GM23338 (cell line): ENCODE measurements around the gene SPTB. TPM values are rescaled to one million over a fixed set of nuclear protein-coding genes. Genes with fewer than 3 reads are reported as not detected.

Experiments
- ATAC-seq: fragments of 200-7000 bp; cut with Tn5 transposase; 3 replicates; pipeline ENCODE4 v1.9.1; 2020
- DNase-seq: peaks from one replicate; pipeline ENCODE4 v3.0.0-alpha.2; 2015; ENCODE audit warnings: low spot score
- H2AFZ ChIP-seq: fragments of 200-600 bp; sonication (generic); 2 replicates; pipeline ENCODE4 v1.8.0; 2016; ENCODE audit warnings: antibody characterized with exemption, mild to moderate bottlenecking, moderate library complexity
- H3F3A ChIP-seq: fragments of 200-600 bp; sonication (generic); replicated peaks from 2 replicates; pipeline ENCODE4 v1.8.0; 2017; ENCODE audit warnings: antibody characterized with exemption, mixed run types, low read depth
- H3K27ac ChIP-seq: fragments of 200-600 bp; sonication (generic); 2 replicates; pipeline ENCODE4 v1.6.1; 2016; ENCODE audit warnings: low read depth
- H3K27me3 ChIP-seq: fragments of 200-600 bp; sonication (generic); 2 replicates; pipeline ENCODE4 v1.8.0; 2016; ENCODE audit warnings: mild to moderate bottlenecking, mixed run types, moderate library complexity; ENCODE audit not compliant: insufficient read depth
- H3K36me3 ChIP-seq: fragments of 200-600 bp; sonication (generic); 2 replicates; pipeline ENCODE4 v1.8.0; 2016; ENCODE audit warnings: mild to moderate bottlenecking; ENCODE audit not compliant: insufficient read depth
- H3K4me1 ChIP-seq: fragments of 200-600 bp; sonication (generic); 2 replicates; pipeline ENCODE4 v1.8.0; 2016; ENCODE audit warnings: mild to moderate bottlenecking, moderate library complexity; ENCODE audit not compliant: insufficient read depth
- H3K4me2 ChIP-seq: fragments of 200-600 bp; sonication (generic); 2 replicates; pipeline ENCODE4 v1.7.1; 2017; ENCODE audit warnings: mixed run types
- H3K4me3 ChIP-seq: fragments of 200-600 bp; sonication (generic); 2 replicates; pipeline ENCODE4 v1.6.1; 2016; ENCODE audit warnings: mixed run types
- H3K79me2 ChIP-seq: fragments of 200-600 bp; sonication (generic); replicated peaks from 2 replicates; pipeline ENCODE4 v1.8.0; 2017; ENCODE audit warnings: mild to moderate bottlenecking; ENCODE audit not compliant: insufficient read depth
- H3K9me2 ChIP-seq: fragments of 200-600 bp; sonication (generic); 2 replicates; pipeline ENCODE4 v1.8.0; 2017; ENCODE audit not compliant: insufficient read depth
- H4K20me1 ChIP-seq: fragments of 200-600 bp; sonication (generic); replicated peaks from 2 replicates; pipeline ENCODE4 v1.8.0; 2017; ENCODE audit warnings: mild to moderate bottlenecking; ENCODE audit not compliant: insufficient read depth
- H3K27ac Mint-ChIP-seq: 2 replicates; pipeline ENCODE4 v1.8.0; 2020; ENCODE audit warnings: inconsistent platforms, mild to moderate bottlenecking, moderate library complexity, mixed read lengths
- H3K27me3 Mint-ChIP-seq: 3 replicates; pipeline ENCODE4 v1.8.0; 2022; ENCODE audit warnings: low read depth, mild to moderate bottlenecking, moderate library complexity, mixed read lengths, inconsistent platforms; ENCODE audit not compliant: insufficient read depth, poor library complexity
- H3K36me3 Mint-ChIP-seq: 3 replicates; pipeline ENCODE4 v1.8.0; 2021; ENCODE audit warnings: low read depth, mild to moderate bottlenecking, inconsistent platforms, moderate library complexity, mixed read lengths
- H3K4me1 Mint-ChIP-seq: 3 replicates; pipeline ENCODE4 v1.8.0; 2020; ENCODE audit warnings: mild to moderate bottlenecking, inconsistent platforms, mixed read lengths
- H3K4me3 Mint-ChIP-seq: 3 replicates; pipeline ENCODE4 v1.8.0; 2021; ENCODE audit warnings: moderate library complexity, mild to moderate bottlenecking, inconsistent platforms, mixed read lengths
- H3K9me3 Mint-ChIP-seq: 3 replicates; pipeline ENCODE4 v1.8.0; 2020; ENCODE audit warnings: moderate library complexity, mild to moderate bottlenecking, inconsistent platforms, mixed read lengths
- CREB1 ChIP-seq: fragments of 250-450 bp; sonication (Bioruptor Pico); IDR thresholded peaks from 2 replicates; pipeline ENCODE4 v1.5.0; 2020; ENCODE audit warnings: low read depth, mild to moderate bottlenecking, moderate library complexity
- CTCF ChIP-seq, 2 experiments: fragments of 200-600 bp in 1 of 2; sonication (generic) in 1 of 2; conservative IDR thresholded peaks; 2 replicates each; pipeline versions ENCODE4 v1.5.1 to v1.6.1; 2016 to 2017; ENCODE audit warnings: antibody characterized with exemption in 2 of 2, low read depth in 2 of 2, mild to moderate bottlenecking in 2 of 2, moderate library complexity in 1 of 2
- NANOG ChIP-seq: IDR thresholded peaks from 2 replicates; pipeline ENCODE4 v1.6.1; 2016; ENCODE audit warnings: antibody characterized with exemption, borderline replicate concordance
- POLR2AphosphoS5 ChIP-seq: IDR thresholded peaks from 2 replicates; pipeline ENCODE4 v1.6.1; 2016; ENCODE audit warnings: antibody characterized with exemption, low read depth
- ZNF331 ChIP-seq: fragments of 250-450 bp; sonication (Bioruptor Pico); IDR thresholded peaks from 2 replicates; pipeline ENCODE4 v1.5.0; 2020; ENCODE audit warnings: low read depth, mild to moderate bottlenecking, moderate library complexity
- ZNF462 ChIP-seq: fragments of 250-450 bp; sonication (Bioruptor Pico); IDR thresholded peaks from 2 replicates; pipeline ENCODE4 v1.5.0; 2020; ENCODE audit warnings: mild to moderate bottlenecking, moderate library complexity
- polyA plus RNA-seq: library from polyadenylated mRNA; unstranded; fragments of >200 nt; fragmentation: Nextera tagmentation; extraction: Ambion mirVana; gene quantifications from 2 replicates; pipeline ENCODE4 v1.2.1, GENCODE V29; 2016
- total RNA-seq: library from RNA; depleted of rRNA; stranded (reverse); fragments of >200 nt; shearing (Covaris generic); gene quantifications from 2 replicates; pipeline ENCODE4 v1.2.3, GENCODE V29; 2014

The SPTB gene
- total and polyA plus RNA-seq, 2 experiments from 2014 or later, result 1.1 to 1.9 TPM

- TF ChIP-seq CTCF (conservative IDR thresholded peaks at IDR 0.05; ENCODE audit: low read depth in 2 of 2) (no peak), ZNF462 (no peak)
Measured at GRCh38 chr14:64815257-64815656, 64.5 kb downstream of the SPTB start (continued).

- Histone ChIP-seq H3K36me3 (no peaks in the 10 kb centered on the region), H3K4me2 (peak overlapping the region; percentile 41), H3K27ac (no peak overlapping the region), H3K27me3 (no peaks in the 10 kb centered on the region), H4K20me1 (no peaks in the 10 kb centered on the region), H2AFZ (peak overlapping the region; percentile 67), H3K4me3 (peak overlapping the region; percentile 25; the same call in 1 of the 2 replicates), H3K9me2 (no peaks in the 10 kb centered on the region), H3K79me2 (no peaks in the 10 kb centered on the region), H3K4me1 (no peaks in the 10 kb centered on the region), H3F3A (no peaks in the 10 kb centered on the region)
- H3K9me3 Mint-ChIP-seq, result no peaks in the 10 kb centered on the region
- TF ChIP-seq POLR2AphosphoS5 (no peak), CREB1 (peak; percentile 86), ZNF331 (CRISPR knock-in tag) (no peak), NANOG (no peak)
- peak overlapping the region; percentile 30; the same call in 2 of the 3 replicates for H3K4me3 Mint-ChIP-seq
- peak; percentile 90 for DNase-seq
- H3K27me3 Mint-ChIP-seq, result peaks cover 6% of the 10 kb centered on the region
- peak; percentile 98 for ATAC-seq
- H3K27ac Mint-ChIP-seq, result no peak overlapping the region
- peaks cover 6% of the 10 kb centered on the region; the same call in 2 of the 3 replicates for H3K4me1 Mint-ChIP-seq
- no peaks in the 10 kb centered on the region for H3K36me3 Mint-ChIP-seq
Measured at GRCh38 chr14:64812412-64812811, 67.3 kb downstream of the SPTB start.
